ENCODE results near the gene C18orf63. TPM values are rescaled to one million over a fixed set of nuclear protein-coding genes. Genes with fewer than 3 reads are reported as not detected.

Gene C18orf63
- total RNA-seq, 1 experiment from 2014 or later: not detected

DNA sequence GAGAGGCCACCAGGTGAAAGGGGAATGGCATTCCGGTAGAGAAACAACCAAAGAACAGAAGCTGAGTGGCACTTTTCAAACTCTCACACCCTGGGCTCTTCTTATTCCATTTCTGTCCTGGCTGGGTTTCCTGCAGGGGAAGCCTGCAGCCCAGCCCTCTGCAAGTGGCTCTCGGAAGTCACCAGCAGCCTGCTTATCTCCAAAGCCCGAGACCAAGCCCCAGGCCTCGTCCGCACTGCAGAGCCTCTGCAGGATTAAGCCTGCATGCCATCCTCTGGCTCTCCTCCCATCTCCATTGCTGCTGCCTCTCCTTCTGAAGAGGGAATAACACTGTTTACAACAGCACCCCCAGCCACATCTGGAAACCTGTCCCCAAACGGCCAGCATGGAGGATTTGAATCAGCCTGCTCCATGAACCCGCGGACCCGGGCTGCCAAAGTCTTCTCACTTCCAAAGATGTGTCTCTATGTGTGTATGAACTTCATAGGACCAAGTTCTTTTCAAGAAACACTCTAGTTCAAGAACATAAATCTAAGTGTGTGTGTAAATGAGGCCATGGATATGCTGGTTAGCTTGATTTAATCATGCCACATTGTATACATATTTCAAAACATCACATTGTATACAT, 87.3 kb downstream of the C18orf63 start:
- no peak overlapping the region for H3K4me3 Mint-ChIP-seq (ENCODE audit: unreplicated experiment)
- H3K27ac Mint-ChIP-seq (ENCODE audit: low read depth, unreplicated experiment): no peak overlapping the region
- no peaks in the 10 kb centered on the region for H3K9me3 Mint-ChIP-seq (ENCODE audit: unreplicated experiment)
- DNase-seq (ENCODE audit: unreplicated experiment): no peak
- TF ChIP-seq, protein P1, sequence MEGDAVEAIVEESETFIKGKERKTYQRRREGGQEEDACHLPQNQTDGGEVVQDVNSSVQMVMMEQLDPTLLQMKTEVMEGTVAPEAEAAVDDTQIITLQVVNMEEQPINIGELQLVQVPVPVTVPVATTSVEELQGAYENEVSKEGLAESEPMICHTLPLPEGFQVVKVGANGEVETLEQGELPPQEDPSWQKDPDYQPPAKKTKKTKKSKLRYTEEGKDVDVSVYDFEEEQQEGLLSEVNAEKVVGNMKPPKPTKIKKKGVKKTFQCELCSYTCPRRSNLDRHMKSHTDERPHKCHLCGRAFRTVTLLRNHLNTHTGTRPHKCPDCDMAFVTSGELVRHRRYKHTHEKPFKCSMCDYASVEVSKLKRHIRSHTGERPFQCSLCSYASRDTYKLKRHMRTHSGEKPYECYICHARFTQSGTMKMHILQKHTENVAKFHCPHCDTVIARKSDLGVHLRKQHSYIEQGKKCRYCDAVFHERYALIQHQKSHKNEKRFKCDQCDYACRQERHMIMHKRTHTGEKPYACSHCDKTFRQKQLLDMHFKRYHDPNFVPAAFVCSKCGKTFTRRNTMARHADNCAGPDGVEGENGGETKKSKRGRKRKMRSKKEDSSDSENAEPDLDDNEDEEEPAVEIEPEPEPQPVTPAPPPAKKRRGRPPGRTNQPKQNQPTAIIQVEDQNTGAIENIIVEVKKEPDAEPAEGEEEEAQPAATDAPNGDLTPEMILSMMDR (IDR thresholded peaks at IDR 0.05; ENCODE audit: unreplicated experiment): no peak
- intact Hi-C loops (cut with micrococcal nuclease): no loop called here
- no TSS peak for BruUV-seq (replicated peaks)
- peaks cover 21% of the 10 kb centered on the region for H3K27me3 Mint-ChIP-seq (ENCODE audit: insufficient read depth, unreplicated experiment)
- ChIA-PET POLR2A (no interaction called here), CTCF (no interaction called here)
- H3K36me3 Mint-ChIP-seq (ENCODE audit: insufficient read depth, unreplicated experiment): no peaks in the 10 kb centered on the region
- no peaks in the 10 kb centered on the region for H3K4me1 Mint-ChIP-seq (ENCODE audit: insufficient read depth, unreplicated experiment)

DNA sequence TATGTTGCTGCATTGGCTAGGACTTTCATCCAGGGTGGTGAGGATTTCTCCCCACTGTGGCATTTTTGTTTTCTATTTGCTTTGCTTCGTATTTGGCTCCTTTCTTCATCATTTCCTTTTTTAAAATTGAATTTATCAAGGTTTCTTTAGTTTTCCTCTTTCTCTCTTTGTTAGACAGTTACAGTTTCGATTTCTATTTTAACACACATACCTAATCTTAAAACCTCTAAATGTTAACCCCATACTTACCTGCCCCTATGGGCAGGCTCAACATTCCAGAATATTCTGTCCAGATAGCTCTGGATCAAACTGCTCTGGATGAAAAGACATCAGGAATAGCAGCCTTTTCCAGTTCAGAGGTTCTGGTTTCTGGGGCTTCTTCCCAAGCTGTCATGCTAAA, 92.2 kb downstream of the C18orf63 start:
- no peaks in the 10 kb centered on the region for H3K9me3 Mint-ChIP-seq (ENCODE audit: unreplicated experiment)

More for the DNA sequence above, 92.2 kb downstream of the C18orf63 start:
- H3K27ac Mint-ChIP-seq (ENCODE audit: low read depth, unreplicated experiment): no peak overlapping the region
- BruUV-seq (replicated peaks): no TSS peak
- TF ChIP-seq, protein P1 (IDR thresholded peaks at IDR 0.05; ENCODE audit: unreplicated experiment): no peak
- ChIA-PET CTCF (no interaction called here), POLR2A (interaction anchor here (1.0 kb wide), 1 partner anchor 87 kb away, joined by 3 read pairs; no protein-coding TSS in a partner anchor)
- H3K4me3 Mint-ChIP-seq (ENCODE audit: unreplicated experiment): no peak overlapping the region
- H3K4me1 Mint-ChIP-seq (ENCODE audit: insufficient read depth, unreplicated experiment): no peaks in the 10 kb centered on the region
- DNase-seq (ENCODE audit: unreplicated experiment): no peak
- peaks cover 49% of the 10 kb centered on the region for H3K27me3 Mint-ChIP-seq (ENCODE audit: insufficient read depth, unreplicated experiment)
- no peaks in the 10 kb centered on the region for H3K36me3 Mint-ChIP-seq (ENCODE audit: insufficient read depth, unreplicated experiment)
- intact Hi-C loops (cut with micrococcal nuclease): no loop called here

Other genes starting within 250 kb of the C18orf63 start
- gene FBXO15, start 168.0 kb upstream of the C18orf63 start, total RNA-seq (2022): 0.79 and 0.91 TPM in 2 replicates
- gene TIMM21, start 167.3 kb upstream of the C18orf63 start, total RNA-seq (2022): 33.4 and 48.3 TPM in 2 replicates
- 19.4 and 27.5 TPM in 2 replicates for gene CYB5A, start 23.9 kb upstream of the C18orf63 start, total RNA-seq (2022)
- not detected in 2 replicates for gene DIPK1C, start 141.5 kb downstream of the C18orf63 start, total RNA-seq (2022)
- 194 and 219 TPM in 2 replicates for gene CNDP2, start 180.5 kb downstream of the C18orf63 start, total RNA-seq (2022)
- not detected in 2 replicates for gene CNDP1, start 218.7 kb downstream of the C18orf63 start, total RNA-seq (2022)